ENCODE measurements around the gene DCAF7.

The DCAF7 gene

DNA sequence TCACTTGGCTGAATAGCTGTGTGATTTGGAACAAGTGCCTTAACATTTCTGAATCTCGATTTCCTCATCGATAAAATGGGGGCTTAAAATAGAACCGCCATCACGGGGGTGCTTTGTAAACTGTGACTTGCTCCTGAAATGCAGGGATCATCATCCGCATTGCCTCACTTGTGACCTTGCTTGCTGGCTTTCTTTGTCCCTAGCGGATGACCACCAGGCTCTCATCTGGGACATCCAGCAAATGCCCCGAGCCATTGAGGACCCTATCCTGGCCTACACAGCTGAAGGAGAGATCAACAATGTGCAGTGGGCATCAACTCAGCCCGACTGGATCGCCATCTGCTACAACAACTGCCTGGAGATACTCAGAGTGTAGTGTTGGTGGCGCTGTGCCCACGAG, 38.5 kb downstream of the DCAF7 start:
- DNase-seq (ENCODE audit: low spot score) = no peak

DNA sequence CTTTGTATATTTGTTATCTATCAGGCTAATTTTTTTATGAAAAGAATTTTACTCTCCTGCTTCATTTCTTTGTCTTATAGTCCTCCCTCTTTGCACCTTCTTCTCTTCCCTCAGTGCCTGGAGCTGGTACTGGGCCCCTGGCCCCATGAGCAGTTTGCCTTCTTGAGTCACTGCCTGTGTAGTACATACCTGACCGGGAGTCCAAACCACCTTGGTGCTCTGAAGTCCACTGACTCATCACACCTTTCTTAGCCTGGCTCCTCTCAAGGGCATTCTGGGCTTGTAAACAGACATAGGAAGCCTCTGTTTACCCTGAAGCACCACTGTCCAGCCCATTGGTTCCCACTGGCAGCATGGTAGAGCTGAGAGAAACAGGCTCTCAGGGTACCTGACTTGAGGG, 39.4 kb downstream of the DCAF7 start:
- DNase-seq (ENCODE audit: low spot score) = no peak

DNA sequence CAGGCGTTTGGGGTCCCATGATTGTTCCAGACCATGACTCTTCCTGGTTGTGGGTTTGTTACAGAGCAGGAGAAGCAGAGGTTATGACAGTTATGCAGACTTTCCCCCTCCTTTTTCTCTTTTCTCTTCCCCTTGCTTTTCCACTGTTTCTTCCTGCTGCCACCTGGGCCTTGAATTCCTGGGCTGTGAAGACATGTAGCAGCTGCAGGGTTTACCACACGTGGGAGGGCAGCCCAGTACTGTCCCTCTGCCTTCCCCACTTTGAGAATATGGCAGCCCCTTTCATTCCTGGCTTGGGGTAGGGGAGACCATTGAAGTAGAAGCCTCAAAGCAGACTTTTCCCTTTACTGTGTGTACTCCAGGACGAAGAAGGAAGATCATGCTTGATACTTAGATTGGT, 42.5 kb downstream of the DCAF7 start:
- no peak for DNase-seq (ENCODE audit: low spot score)

DNA sequence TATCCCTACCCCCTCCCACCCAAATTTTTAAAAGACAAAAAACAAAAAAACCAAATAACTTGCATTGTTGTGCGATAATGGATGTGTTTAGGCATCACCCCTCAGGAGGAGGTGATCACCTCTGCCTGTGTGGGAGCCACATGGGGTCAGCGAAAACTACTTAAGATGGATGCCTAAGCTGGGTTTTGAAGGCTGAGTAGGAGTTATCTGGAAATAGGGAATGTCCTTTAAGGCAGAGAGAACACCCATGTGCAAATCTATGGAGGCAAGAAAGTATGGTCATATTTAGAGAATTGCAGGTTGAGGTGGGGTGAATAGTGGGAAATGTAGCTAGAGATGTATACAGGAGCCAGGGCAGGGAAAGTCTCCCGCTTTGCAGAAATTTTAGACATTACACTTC, 44.9 kb downstream of the DCAF7 start:
- DNase-seq (ENCODE audit: low spot score) = no peak

DNA sequence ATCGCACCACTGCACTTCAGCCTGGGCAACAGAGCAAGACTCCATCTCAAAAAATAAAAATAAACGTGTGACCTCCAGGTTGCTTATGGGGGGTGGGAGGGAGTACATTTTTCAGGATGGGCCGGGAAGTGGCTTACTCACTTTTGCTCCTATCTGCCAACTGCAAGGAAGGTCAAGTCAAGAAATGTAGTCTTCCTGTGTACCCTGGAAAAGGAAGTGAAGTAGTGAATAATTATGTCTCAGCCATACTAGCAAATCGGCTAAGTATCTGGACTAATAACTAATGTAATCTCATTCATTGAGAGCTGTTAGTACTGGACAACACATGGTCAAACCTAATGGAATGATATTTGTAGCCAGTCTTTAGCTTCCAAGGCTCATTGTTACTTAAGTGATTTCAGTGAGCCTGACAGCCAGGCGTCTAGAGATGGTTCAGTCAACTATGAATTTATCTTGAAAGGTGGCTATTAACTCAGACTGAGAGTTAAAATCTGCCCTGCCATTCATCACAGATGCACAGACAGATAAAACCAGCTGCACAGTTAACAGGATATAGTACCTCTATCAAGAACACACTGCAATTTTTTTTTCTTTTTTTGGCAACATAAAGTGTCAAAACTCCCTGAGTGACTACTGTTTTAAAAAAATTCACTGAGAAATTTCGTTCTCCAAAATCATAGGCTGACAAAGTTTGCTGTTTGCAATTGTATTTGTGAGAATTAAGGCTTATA, 46.7 kb downstream of the DCAF7 start:
- DNase-seq (ENCODE audit: low spot score) = no peak

DNA sequence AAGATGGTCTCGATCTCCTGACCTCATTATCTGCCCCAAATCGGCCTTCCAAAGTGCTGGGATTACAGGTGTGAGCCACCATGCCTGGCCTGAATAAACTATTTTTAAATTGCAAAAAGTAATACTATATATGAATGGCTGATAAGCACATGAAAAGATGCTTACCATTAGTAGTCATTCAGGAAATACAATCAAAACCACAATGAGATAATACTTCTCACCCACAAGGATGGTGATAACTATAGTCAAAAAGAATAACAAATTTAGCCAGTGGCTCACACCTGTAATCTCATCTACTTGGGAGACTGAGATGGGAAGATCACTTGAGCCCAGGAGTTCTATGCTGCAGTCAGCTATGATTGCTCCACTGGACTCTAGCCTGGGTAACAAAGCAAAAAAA, 48.0 kb downstream of the DCAF7 start:
- DNase-seq (ENCODE audit: low spot score) = no peak

DNA sequence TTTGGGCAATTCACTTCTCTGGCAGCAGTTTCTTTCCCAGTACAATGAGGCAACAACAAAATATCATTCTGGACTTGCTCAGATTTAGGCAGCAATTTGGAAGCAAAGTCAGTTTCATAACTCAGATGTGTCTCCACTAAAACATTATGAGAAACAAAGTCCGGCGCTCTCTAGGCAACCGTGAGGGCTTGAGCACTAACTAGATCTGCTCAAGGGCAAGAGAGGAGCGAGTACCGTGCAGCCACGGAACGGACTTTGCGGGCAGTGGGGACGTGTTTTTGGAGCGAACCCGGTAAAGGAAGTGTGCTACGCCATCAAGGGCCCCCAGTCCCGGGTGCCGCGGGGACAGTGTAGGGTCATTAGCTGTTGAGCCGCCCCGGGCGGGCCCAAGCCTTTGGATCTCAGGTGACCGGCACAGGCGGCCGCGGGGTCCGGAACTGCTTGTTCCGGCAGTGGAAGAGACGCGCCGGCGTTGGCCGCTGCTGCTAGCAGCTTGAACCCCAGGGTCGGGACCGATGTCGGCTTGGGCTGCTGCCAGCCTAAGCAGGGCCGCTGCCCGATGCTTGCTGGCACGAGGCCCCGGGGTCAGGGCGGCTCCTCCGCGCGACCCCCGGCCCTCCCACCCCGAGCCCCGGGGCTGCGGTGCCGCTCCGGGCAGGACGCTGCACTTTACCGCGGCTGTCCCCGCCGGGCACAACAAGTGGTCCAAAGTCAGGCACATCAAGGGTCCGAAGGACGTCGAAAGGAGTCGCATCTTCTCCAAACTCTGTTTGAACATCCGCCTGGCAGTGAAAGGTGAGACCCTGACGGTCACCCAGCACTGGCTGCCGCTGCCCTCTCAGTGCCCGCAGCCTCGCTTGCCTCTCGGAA, 50.5 kb downstream of the DCAF7 start, which contains the start of gene TACO1:
TSS of gene TACO1 (plus strand) at position 327 of the 870 bp plus-strand sequence. CDS start at position 516, 189 bp downstream.
- peak; percentile 67 for DNase-seq (ENCODE audit: low spot score)

DNA sequence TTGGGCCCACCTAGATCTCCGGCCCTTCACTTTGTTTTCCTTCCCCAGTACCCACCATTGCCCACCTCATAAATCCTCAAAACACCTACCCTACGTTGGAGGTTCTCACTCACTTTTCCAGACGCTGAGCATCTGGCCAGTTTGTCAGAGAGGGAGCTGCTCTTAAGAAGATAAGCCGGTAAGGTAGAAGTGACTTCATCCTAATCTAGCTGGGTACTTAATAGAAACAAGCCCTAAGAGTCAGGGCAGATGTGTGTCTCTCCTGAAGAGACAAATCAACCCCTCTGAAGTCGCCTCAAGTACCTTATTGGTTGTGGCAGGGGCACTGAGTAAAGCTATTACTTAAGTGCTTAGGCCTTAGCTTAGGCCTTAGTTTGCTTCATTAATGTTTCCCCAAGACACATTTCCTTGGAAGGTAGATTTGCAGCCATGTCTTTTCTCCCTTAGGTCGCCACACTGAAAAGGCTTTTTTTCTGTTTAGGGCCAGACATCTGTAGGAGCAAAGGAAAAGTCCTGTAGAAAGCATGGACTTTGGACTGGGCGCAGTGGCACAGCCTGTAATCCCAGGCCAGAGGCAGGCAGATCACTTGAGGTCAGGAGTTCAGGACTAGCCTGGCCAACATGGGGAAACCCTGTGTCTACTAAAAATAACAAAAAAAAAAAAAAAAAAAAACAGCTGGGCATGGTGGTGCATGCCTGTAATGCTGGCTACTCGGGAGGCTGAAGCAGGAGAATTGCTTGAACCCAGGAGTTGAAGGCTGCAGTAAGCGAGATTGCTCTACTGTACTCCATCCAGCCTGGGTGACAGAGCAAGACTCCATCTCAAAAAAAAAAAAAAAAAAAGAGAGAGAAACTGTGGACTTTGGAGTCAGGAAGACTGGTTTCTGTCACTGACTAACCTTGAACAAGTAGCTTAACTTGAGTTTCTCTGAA, 51.4 kb downstream of the DCAF7 start:
- no peak for DNase-seq (ENCODE audit: low spot score)

DNA sequence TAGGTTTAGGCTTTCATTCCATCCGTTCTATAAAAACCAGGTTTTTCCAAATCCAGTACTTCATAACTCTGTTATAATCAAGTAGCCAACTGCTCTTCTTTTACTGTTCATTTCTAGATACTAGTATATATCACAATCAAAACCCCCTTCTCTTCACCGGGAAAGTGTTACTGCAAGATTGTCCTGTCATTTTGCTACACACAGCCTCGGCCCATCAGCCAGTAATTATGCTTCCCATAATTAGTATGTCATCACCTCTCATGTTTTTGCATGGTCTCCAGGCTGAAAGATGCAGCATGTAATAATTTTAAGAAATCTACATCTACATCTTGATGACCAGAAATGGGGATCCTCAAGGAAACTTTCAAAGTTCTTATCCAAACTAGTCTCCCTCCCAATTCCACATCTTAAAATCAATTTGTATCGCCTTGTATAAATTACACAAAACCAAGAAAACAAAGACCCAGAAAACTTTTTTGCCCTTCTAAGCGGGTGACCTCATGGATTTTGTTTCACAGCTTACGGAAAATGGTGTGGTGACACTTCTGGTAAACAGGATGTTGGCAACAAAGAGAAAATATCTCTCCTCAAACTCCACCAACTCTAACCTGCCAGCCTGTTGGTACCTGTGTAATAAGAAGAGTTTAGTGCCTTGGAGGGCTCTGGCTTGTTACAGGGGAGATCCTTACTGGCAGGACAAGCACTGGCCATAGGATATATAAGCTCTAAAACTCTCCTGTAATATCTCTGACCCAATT, 59.7 kb downstream of the DCAF7 start:
- no peak for DNase-seq (ENCODE audit: low spot score)

DNA sequence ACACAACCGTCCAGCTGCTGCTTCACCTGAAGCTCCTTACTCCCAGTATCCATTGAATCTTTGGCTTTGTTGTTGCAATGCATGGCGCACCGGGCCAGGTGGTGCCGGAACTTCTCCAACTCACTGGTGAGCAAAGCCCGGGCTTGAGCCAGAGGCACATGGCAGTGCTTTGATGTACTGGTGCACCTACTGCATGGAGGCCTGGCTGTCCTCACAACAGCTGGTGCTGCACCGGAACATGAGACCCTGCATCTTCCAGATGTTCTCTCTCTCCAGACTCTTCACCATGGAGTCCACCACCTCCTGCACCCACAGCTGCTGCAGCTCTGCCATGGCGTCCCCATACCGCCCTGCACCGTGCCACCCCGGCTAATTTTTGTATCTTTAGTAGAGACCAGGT, 60.6 kb downstream of the DCAF7 start:
- DNase-seq (ENCODE audit: low spot score) = no peak

DNA sequence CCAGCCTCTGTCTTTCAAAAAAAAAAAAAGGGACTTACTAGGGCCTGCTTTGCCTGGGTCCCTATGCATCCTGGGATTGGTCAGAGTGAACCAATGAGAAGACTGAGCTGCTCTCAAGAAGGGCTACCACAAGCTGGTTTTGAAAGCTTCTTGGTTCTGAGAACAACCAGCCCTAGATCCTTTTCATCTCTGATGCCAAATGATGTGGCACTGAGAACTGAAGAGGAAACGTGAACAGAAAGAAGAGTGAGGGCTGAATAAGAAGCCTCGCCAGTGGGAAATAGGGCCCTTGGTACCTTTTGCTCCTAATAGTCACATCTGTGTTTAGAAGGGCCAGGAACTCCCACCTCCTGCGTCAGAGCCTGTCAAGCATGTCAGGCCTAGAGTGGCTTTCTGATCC, 61.1 kb downstream of the DCAF7 start:
- DNase-seq (ENCODE audit: low spot score) = no peak

DNA sequence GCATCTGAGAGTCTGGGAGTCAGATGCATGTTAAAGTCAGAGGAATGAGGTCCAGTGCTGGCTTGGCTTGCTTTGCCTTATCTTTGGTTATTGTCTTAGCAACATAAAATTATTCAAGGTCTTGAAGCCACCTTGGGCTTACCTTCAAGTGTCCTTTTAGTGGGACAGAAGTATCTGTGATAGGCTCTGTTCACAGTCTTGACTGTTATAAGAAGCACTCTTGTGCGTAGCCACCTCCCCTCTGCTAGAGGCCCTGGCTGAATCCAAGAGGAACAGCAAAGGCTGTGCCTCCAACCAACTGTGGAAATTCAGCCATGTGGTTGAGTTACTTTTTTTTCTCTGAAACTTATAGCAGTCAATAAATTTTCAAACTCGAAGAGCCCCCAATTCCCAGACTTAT, 63.4 kb downstream of the DCAF7 start:
- no peak for DNase-seq (ENCODE audit: low spot score)

DNA sequence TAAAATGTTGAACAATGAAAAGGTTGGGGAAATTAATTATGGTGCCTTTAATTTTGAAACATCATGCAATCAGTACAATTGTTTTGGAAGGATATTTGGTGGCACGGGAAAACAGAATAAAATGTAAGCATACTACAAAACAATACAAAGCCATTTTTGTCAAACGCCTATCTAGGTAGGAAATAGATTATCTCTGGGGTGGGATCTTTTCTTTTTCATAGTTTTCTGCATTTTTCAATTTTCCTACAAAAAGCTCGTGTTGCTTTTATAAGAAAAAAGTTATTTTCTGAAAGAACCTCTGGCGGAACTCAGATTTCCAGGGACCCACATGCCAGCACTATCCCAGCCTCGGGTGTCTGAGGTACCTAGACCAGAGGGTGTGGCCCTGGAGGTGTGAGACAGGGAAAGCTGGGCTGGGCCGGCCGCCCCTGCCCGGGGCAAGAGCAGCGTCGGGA, 71.0 kb downstream of the DCAF7 start:
- DNase-seq (ENCODE audit: low spot score) = no peak

DNA sequence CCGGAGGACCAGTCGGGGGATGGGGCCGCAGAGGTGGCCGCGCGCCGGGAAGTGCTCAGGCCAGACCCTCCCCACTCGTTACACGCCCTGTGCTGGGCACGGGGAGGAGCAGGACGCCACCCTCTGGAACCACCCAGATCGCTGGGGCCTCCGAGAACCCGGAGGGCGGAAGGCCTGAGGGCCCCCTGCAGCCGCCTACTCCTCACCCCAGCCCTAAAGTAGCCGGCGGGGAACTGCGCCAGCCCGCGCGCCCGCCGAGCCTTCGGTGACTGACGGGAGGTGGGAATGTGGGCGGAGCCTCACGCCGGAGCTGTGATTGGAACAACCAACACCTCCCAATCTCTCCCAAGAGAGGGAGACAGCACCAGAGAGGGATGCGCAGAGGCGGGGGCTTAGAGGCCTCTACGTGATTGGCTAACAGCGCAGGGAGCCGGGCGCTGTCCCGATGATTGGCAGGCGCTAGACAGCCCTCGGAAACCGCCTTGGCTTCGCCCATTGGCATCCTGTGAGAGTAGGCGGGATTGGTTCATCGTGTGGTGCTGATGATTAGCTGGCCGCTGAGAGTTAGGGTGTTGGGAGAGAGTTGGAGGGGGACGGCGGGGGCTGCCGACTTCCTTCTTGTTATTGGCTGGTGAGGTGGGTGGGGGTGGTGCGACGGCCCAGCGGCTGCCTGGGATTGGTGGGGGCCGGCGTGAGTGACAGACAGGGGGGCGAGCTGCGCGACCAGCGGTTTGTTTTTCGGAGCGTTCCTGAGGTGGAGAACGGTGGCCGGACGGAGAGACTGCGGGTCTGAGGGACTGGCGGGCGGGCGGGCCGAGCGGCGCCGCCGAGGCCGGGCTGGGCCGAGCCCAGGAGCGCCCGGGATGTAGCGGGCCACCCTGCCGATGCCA, 71.7 kb downstream of the DCAF7 start, which contains the start of gene MAP3K3:
TSS of gene MAP3K3 (plus strand) at position 734 of the 890 bp plus-strand sequence. CDS start 343 bp downstream, outside the sequence.
- DNase-seq (ENCODE audit: low spot score) = peak; percentile 100

DNA sequence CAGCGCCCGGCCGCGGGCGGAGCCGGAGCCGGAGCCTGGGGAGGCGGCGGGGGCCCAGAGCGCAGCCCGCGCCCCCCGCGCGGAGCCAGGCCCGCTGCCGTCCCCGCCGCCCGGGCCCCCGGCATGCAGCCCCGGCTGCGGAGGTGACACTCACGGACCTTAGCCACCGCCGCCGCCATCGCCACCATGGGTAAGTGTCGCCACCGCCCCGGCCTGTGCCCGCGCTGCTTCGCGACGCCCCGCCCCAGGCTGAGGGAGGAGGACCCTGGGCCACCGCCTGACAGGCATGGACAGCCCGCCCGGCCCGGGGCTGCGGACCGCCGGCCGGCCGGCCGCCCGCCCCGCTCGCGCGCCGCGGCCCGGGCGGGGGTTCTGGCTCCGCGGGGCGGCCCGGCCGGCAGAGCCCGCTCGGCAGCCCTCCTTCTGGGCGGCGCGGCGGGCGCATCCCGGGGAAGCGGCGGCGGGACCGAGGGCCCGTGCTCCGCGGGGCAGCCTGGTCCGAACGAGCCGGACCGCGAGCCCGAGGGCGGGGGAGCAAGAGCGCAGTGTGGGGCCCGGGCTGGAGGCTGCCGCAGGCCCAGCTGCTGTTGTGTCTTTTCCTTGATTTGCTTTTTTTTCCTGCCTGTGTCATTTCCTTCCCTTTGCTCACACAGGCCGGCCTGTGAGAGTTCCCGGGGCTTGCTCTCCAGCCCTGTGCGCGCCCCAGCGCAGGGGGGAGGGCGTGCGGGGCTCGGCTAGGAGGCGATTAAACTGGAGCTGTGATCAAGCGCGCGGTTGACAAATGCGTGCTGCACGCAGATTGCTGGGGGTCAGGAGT, 72.5 kb downstream of the DCAF7 start:
- DNase-seq (ENCODE audit: low spot score) = peak; percentile 55

DNA sequence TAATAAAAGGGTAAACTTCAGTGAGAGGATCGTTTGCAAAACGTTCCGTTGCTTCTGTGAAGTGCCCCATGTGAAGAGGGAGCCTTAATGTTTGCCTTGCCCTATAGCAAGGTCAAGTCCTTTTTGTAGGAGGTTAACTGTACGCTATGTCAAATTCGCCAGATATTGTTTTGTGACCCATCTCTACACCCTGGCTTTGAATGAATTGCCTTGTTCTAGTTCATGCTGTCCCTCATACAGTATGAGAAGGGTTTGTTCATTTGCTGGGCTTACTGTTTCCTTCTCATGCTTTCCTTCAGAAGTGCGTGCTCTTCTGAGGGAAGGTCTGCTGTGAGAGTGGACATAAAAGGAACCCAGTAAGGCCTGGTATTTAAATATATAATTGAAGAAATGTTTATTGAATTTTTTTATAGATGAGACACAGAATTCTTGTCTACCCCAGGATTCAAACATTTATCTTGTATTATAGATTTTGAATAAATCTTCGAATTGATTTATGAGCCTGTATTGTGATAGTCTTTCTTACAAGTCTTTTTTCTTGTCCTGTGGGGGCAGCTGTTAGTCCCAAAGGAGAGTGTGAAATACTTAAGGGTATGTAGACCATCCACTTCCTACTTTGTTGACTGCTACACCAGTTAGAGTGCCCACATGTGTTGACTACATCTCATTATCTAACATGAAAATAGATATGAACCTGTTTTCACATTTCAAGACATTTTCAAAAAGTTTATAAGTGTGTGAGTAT, 73.7 kb downstream of the DCAF7 start:
- peak; percentile 37 for DNase-seq (ENCODE audit: low spot score)

DNA sequence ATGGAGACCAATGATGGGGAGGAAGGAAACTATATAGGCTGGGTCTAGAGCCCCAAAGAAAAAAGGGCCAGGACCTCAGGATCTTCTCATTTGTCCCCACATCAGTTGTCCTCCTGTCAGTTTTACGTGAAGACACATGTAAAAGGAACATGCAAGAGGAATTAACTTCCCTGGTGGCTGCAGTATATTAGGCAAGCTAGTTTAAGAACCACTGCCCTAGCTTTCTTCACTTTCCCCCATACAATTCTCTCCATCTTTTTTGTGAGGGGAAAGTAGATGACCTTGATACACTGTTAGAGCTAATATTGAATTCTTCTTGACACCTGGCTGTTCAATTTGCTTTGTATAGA, 74.2 kb downstream of the DCAF7 start:
- DNase-seq (ENCODE audit: low spot score) = no peak

DNA sequence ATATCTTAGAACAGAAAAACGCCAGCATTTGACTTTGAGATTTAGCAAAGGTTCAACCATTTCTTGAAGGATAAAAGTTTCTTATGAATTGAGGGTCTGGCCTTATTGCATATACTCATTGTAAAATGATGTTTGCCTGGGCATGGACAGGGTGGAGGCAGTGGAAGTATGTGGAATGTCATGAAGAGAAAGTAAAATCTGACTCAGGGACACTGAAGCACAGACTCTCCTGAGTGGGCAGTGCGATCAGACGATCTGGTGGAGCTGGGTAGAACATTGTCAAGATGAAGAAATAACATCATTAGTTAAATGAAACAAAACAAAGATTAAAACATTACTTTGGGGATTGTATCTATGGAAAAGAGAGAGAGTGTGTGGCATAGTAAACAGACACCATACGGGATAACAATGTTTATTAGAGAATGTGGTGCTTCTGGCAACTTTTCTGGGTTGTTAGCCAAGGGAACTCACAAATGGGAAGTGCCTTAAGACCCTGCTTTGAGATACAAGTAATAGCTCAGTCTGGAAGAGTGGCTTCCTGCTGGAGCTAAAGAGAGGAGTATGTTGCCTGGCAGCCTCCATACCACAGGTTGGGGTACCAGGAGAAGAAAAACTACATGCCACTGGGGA, 76.4 kb downstream of the DCAF7 start:
- DNase-seq (ENCODE audit: low spot score) = no peak

Data from pons (tissue), 1 donor.